PC-9 (cell line): ENCODE measurements around the gene PAQR4.

Experiments used
- CTCF ChIP-seq: fragments of 200-600 bp; sonication (generic); conservative IDR thresholded peaks from 2 replicates; pipeline ENCODE4 v1.6.1; 2017; ENCODE audit warnings: mixed run types, antibody characterized with exemption, mild to moderate bottlenecking, moderate library complexity
- EZH2 ChIP-seq: fragments of 200-600 bp; sonication (generic); IDR thresholded peaks from 2 replicates; pipeline ENCODE4 v1.8.0; 2017; ENCODE audit warnings: antibody characterized with exemption, low read depth

GRCh38 chr16:2955438-2955778 is 13.7 kb upstream of the PAQR4 start:
- TF ChIP-seq CTCF (no peak), EZH2 (no peak)
